Astrocyte of the hippocampus (primary cell): Measurements from ENCODE around the gene CLEC4F.

Experiments used
- DNase-seq: peaks from one replicate; pipeline ENCODE4 v3.0.0; 2011; ENCODE audit warnings: low read depth, low spot score

CLEC4F gene

GRCh38 chr2:70820499-70820898 lies at the start of gene CLEC4F:
Gene CLEC4F (minus strand): TSS chr2:70820599. CDS start chr2:70820523, 76 bp downstream.
- no peak for DNase-seq

- DNase-seq: no peak
These were observed 48.6 kb upstream of the CLEC4F start for GRCh38 chr2:70868970-70869369.

GRCh38 chr2:70861777-70862625 lies 41.6 kb upstream of the CLEC4F start:
- DNase-seq: peak; percentile 90

- DNase-seq: no peak
These were observed 35.3 kb upstream of the CLEC4F start for GRCh38 chr2:70855667-70856066.

GRCh38 chr2:70854411-70854810 lies 34.0 kb upstream of the CLEC4F start:
- no peak for DNase-seq

- no peak for DNase-seq
These were observed 32.4 kb upstream of the CLEC4F start for GRCh38 chr2:70852824-70853223.

GRCh38 chr2:70851704-70852103 lies 31.3 kb upstream of the CLEC4F start:
- no peak for DNase-seq

GRCh38 chr2:70850925-70851324 lies 30.5 kb upstream of the CLEC4F start:
- DNase-seq: no peak

GRCh38 chr2:70842401-70842800 lies 22.0 kb upstream of the CLEC4F start:
- no peak for DNase-seq

GRCh38 chr2:70837980-70838925 lies 17.9 kb upstream of the CLEC4F start:
- no peak for DNase-seq

GRCh38 chr2:70835643-70836042 lies 15.2 kb upstream of the CLEC4F start, which contains the start of gene CD207:
Gene CD207 (minus strand): TSS chr2:70835816. CDS start chr2:70835776, 40 bp downstream.
- DNase-seq: no peak

- no peak for DNase-seq
These were observed 14.5 kb upstream of the CLEC4F start for GRCh38 chr2:70834881-70835280.

- no peak for DNase-seq
These were observed 13.7 kb upstream of the CLEC4F start for GRCh38 chr2:70834106-70834505.

- no peak for DNase-seq
These were observed 12.8 kb upstream of the CLEC4F start for GRCh38 chr2:70833246-70833645.

GRCh38 chr2:70832386-70832785 lies 12.0 kb upstream of the CLEC4F start:
- no peak for DNase-seq

- DNase-seq: no peak
These were observed 11.5 kb upstream of the CLEC4F start for GRCh38 chr2:70831861-70832260.

GRCh38 chr2:70830366-70830765 lies 10.0 kb upstream of the CLEC4F start:
- no peak for DNase-seq

- no peak for DNase-seq
These were observed 9.5 kb upstream of the CLEC4F start for GRCh38 chr2:70829916-70830315.

GRCh38 chr2:70828914-70829824 lies 8.8 kb upstream of the CLEC4F start:
- DNase-seq: no peak

GRCh38 chr2:70828115-70828514 lies 7.7 kb upstream of the CLEC4F start:
- no peak for DNase-seq

GRCh38 chr2:70827388-70827787 lies 7.0 kb upstream of the CLEC4F start:
- no peak for DNase-seq
